Fibroblast of peridontal ligament (primary cell): ENCODE results near the gene CHMP5.

Experiments
- DNase-seq: peaks from one replicate; pipeline ENCODE4 v3.0.0-alpha.2; 2010; ENCODE audit errors: extremely low read depth

Gene CHMP5

GRCh38 chr9:33242609-33243134, 22.2 kb upstream of the CHMP5 start:
- DNase-seq, result no peak

DNA sequence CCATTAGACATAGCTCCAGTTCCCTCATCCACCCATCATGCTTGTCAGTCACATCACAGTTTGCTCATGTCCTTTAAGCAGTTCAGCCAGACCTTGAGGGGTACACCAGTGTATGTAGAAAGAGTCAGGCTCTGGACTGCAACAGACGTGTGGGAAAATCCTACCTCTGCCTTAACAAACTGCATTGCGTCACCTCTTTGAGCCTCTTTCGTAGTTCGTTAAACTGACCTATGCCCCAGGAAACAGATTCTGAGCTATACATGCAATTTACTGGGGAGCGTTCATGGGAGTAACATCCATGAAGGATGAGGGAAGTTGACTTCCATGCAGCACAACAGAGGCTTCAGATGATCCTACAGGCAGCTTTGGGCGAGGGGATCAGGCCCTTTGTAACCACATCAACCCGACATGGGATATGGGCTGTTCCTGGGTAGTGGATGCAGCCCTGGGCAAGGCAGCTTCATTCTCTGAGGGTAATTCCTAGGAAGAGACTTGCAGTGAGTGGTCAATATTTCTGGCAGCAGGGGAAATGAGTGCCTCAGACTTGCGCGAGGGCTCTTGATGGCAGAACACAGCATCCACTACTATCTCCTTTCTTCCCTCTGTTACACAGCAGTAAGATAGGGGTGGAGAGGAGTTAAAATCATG, 20.6 kb upstream of the CHMP5 start:
- no peak for DNase-seq

- no peak for DNase-seq
Observed at GRCh38 chr9:33245341-33245740, 19.5 kb upstream of the CHMP5 start.

GRCh38 chr9:33246269-33246860, 18.5 kb upstream of the CHMP5 start:
- no peak for DNase-seq

GRCh38 chr9:33248606-33249005, 16.2 kb upstream of the CHMP5 start:
- DNase-seq, result no peak

DNA sequence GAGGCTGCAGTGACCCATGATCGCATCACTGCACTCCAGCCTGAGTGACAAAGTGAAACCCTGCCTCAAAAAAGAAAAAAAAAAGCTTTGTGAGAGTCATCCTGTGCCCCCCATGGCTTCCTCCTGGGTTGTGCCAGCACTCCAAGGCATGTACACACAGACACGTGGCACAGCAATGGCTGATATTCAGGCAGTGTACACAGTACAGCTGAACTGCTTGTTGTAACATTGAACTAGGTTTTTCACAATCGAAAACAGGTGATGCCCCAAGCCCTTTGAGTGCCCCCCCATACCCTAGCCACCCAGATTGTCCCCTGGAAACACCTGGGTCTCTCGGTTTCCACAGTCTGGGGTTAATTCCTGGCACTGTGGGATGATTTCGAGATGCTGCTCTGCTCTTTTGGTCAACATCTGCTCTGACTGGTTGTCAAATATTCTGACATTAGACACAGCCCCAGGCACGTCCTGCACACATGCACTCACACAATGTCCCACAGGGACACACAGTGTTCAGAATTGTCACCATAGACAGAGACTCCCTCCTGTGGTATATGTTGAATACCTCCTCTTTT, 15.7 kb upstream of the CHMP5 start:
- no peak for DNase-seq

DNA sequence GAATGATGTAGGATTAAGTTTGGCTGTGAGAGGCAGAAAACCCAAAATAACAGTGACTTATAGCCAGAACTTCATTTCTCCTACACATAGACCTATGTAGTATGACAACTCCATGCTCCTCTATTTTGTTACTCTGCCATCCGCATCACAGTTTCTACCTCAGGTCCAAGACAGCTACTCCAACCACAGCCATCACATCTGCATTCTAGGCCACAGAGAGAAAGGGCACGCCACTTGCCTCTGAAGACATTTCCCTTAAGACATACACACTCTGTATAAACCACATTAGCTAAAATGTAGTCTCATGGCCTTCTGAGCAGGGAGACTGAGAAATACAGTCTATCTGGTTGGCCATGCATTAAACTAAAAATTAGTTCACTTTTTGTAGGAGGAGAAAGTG, 14.9 kb upstream of the CHMP5 start:
- no peak for DNase-seq

GRCh38 chr9:33250458-33250995, 14.3 kb upstream of the CHMP5 start:
- DNase-seq, result peak; percentile 81

DNA sequence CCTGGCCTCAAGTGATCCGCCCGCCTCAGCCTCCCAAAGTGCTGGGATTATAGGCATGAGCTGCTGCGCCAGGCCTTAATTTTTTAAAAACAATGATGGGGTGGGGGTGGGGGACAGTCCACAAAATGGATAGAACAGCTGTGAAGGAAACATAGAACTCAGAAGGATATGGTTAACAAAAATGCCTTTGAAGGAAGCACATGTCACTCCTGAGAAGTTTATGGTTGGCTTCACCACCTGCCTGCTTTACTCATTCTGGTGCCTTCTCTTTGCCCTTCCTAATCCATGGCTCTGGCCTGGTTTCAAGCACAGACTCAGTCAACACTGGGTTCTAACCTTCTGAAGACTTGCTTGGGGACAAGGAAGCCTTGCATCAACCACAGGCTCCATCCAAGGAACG, 10.6 kb upstream of the CHMP5 start:
- DNase-seq, result no peak

- no peak for DNase-seq
Observed at GRCh38 chr9:33255014-33255413, 9.8 kb upstream of the CHMP5 start.

DNA sequence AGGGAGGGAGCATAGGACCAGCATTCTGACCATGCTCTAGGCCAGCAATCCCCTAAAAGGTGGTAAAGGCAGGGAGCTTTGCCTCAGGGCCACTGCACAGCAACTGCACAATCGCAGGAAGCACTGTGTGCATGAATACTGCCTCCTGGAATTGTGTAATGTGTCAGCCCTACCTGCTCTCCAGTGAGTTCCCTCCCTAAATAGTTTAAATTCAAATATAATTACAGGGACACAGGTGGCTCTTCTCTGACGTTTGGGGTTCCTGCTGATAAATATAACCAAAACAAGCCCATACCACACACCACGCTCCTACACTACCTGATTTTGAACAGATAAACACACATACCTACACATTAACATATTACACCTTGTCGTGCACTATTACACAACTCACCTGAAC, 9.4 kb upstream of the CHMP5 start:
- no peak for DNase-seq

- DNase-seq, result no peak
Observed at GRCh38 chr9:33256236-33256635, 8.6 kb upstream of the CHMP5 start.

DNA sequence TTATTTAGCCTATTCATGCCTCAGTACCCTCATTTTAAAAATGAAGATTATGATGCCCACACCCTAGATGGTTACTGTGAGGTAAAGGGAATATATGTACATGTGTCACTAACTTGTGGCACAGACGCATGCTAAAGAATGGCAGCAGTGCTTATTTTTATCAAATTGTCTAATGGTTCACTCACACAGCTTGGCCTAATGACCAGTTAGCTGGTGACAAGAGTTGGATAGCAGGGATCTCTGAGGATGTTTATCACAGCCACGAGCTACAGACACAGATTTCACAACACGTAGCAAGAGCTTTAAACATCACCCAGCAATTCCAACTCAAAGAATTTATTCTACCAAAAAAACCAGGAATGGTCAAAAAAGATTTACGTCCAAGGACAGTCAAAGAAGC, 7.6 kb upstream of the CHMP5 start:
- DNase-seq, result no peak

- DNase-seq, result no peak
Observed at GRCh38 chr9:33260372-33260771, 4.5 kb upstream of the CHMP5 start.

GRCh38 chr9:33263131-33264002, 1.5 kb upstream of the CHMP5 start:
- DNase-seq, result peak; percentile 28

DNA sequence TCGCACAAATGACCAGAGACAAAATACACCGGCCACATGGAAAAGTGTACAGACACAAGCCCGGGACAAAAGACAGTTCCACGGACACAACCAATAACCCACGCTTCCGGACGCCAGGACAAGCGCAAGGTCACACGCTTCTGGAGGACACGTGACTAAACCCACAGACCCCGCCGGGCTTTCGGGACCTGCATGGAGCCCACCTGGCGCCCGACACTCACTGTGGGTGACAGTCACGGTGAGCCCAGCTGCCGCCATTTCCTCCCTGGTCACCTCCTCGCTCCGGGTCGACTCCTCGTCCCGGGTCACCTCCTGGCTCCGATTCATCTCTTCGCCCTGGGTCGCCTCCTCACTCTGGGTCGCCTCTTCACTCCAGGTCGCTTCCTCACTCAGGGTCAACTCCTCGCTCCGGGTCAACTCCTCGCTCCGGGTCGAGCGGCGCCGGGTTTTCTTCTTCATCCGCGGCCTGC, 811 bp upstream of the CHMP5 start:
- no peak for DNase-seq

DNA sequence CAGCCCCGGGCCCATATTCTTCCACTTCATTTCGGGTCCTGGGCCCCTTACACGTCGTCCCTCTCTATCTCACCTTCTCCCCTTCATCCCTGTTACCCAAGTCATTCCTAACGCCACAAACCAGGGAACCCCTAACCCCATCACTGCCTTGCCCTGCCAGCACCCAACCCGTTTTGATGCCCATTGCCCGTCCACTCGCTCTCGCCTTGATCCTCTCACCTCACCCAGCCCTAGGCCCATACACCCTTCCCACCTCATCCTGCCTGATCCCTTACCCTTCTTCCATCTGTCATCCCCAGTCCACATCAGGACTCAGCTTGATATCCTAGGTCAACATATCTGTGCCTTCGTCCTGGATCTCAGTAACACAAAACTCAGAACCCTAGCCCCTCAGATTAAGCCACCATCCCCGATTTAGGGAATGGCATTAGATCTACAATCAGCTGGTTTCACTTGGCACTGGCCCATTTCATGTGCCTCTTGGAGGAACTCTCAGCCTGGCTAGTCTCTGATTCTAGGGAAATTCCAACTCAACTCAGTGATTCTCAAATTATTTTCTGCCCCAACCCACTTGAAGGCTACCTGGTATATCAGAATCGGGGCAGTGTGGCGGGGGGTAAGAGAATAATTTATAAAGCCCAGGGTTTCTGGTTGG, 489 bp downstream of the CHMP5 start:
- DNase-seq, result peak; percentile 11

DNA sequence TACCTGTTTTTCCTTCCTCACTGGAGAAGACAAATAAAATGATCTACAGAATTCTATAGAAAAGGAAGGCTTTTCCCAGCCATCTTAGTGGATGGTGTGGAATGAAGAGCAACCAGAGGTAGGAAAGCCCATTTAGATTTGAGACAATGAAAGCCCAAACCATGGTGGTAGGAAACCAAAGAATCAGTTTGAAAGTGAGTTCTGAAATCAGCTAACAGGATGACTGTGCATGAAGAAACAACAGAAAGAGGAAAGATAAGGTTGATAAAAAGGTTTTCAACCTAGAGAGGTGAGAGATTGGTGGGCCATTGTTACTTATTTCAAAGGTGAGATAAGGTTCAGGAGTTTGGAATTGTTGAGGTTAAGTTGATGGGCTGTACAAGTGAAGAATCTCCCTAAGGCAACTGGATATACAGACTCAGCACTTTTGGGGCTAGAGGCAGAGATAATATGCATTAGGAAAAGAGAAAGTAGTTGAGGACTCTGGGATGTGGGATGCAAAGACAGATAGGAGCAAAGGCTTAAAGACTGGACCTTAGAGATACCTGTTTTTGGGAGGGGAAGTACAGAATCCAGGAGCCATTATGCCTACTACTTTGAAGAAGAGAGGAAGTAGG, 2.4 kb downstream of the CHMP5 start:
- DNase-seq, result no peak

DNA sequence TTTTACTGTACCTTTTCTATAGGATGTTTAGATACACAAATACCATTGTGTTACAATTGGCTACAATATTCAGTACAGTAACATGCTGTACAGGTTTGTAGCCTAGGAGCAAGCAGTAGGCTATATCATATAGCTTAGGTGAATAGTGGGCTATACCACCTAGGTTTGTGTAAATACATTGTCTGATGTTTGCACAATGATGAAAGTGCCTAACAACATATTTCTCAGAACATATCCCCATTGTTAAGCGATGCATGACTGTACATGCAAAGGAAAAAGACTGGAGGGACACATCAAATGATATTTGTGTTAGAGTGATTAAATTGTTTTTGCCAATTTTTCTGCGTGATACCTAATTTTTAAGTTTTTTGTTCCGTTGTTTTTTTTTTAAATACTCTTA, 5.3 kb downstream of the CHMP5 start:
- no peak for DNase-seq

- no peak for DNase-seq
Observed at GRCh38 chr9:33272061-33272460, 7.2 kb downstream of the CHMP5 start.
